GM18951 (cell line): ENCODE data around the gene CORIN.

Source experiments
- POLR2A ChIP-seq: IDR thresholded peaks from 4 replicates; pipeline ENCODE4 v1.6.1; 2011; ENCODE audit warnings: mild to moderate bottlenecking; ENCODE audit not compliant: insufficient read length, insufficient read depth; ENCODE audit errors: extremely low read depth
- in situ Hi-C: fragments of 300-500 bp; cut with MboI; formaldehyde crosslinking; loops from one replicate; pipeline ENCODE4 v1.12.0; 2022; ENCODE audit warnings: low sequenced_read_pairs, mixed read lengths, inconsistent platforms; ENCODE audit not compliant: unreplicated experiment

Gene CORIN

GRCh38 chr4:47698837-47699236, 139.0 kb downstream of the CORIN start:
- in situ Hi-C loops = loop anchor here (25.0 kb wide), 1 partner anchor 388 kb away; no protein-coding TSS in a partner anchor
- TF ChIP-seq POLR2A = no peak

DNA sequence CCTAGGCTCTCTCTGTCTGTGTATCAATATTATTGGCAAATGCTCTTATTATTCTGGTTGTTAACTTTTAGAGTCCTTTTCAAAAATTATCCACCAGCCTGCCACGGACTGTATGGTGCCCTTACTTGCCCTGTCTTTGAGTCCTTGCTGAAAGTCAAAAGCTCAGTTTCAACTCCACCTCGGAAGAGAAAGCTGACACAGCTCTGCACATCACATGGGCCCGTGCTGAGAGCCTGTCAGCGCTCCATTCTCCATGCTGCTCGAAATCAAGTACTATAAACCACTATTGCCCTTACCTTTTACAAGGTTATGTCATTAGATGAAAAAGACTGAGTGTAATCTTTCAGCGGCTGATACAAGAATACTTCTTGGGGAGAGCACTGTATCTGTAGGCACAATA, 141.0 kb downstream of the CORIN start:
- in situ Hi-C loops = loop anchor here (25.0 kb wide), 1 partner anchor 390 kb away; no protein-coding TSS in a partner anchor
- TF ChIP-seq POLR2A = no peak

- in situ Hi-C loops = loop anchor here (25.0 kb wide), 1 partner anchor 392 kb away; no protein-coding TSS in a partner anchor
- TF ChIP-seq POLR2A = no peak
These were observed 142.6 kb downstream of the CORIN start for GRCh38 chr4:47695260-47695659.

DNA sequence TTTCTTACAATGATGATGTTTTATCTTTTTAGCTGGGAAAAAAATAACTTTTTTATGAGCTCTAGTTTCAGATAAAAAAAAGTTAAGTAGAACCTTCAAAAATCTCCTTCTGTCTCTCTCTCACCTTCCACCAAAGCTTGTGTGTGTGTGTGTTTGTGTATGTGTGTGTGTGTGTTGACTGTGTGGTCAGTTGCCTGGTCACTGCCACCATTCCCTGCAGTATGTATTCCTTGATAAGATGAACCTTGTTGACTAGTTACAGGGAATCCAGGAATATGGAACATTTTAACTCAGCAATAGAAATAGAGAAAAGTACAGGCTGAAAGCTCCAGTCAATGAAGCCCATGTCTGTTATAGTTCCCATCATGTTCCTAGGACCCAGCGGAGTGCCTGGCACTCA, 143.5 kb downstream of the CORIN start:
- in situ Hi-C loops = loop anchor here (25.0 kb wide), 1 partner anchor 393 kb away; no protein-coding TSS in a partner anchor
- TF ChIP-seq POLR2A = no peak

DNA sequence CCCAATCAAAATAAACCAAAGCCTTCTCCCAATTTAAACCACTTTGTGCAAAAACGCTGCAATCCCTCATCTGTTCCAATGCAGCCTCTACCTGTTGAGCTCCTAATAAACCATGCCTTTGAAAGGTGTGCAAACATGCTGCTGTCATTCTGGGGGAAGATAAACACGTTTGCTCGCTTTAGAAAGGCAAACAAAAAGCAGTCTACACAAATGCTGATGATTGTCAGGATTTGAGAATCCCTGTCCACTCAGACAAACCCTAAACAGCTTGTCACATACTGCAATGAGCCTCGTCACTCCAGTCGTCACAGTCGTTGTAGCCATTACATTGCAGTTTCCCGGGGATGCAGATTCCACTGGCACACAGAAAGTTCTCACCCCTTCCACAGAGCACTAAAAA, 145.2 kb downstream of the CORIN start:
- TF ChIP-seq POLR2A = no peak
- in situ Hi-C loops = loop anchor here (25.0 kb wide), 1 partner anchor 395 kb away; no protein-coding TSS in a partner anchor

DNA sequence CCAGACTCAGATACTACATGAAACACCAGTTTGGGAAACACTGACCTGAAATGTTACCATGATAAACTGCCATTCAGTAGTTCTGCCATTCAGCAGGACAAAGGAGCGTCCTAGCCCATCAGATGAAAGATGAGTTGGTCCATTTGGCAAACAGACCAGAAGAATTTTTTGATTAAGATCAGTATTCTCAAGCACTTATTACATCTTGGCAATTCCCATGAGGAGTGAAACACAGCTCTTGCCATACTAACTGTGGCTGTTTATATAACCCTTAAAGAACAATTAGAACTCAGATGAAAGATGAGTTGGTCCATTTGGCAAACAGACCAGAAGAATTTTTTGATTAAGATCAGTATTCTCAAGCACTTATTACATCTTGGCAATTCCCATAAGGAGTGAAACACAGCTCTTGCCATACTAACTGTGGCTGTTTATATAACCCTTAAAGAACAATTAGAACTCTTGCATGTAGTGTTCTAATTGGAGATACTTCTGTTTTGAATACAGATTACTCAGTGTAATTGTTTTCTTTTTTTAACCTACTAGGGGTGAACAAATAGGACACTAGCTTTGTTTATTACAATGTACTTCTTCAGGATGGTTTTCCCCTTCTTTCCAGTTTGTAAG, 146.0 kb downstream of the CORIN start:
- in situ Hi-C loops = loop anchor here (25.0 kb wide), 1 partner anchor 395 kb away; no protein-coding TSS in a partner anchor

- in situ Hi-C loops = loop anchor here (25.0 kb wide), 1 partner anchor 397 kb away; no protein-coding TSS in a partner anchor
These were observed 147.3 kb downstream of the CORIN start for GRCh38 chr4:47690611-47691010.

DNA sequence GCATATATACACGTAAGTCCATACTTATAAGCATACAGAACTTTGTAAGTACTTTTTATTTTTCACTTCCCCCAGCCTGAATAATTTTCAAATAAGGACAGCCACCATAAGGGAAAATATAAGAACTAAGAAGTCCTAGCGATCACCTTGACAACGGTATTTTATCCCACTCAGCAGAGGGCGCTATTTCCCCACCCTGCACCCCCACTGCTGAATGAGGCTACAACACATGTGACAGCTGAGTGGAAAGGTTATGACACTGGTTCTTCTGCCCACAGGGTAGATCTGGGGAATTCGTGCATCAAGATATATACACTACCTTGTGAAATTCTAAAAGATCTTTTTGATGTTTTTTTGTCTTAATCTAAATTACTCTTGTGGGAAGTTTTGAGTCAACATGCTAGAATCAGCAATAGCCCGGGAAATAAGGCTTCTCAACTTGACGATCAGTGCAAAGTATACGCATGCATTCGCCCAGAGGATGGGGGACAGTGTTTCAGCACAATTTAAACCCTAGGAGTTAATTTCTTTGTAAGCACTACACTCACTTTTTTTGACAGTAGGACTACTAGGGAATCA, 151.5 kb downstream of the CORIN start:
- no peak for TF ChIP-seq POLR2A
- in situ Hi-C loops = loop anchor here (10.0 to 25.0 kb wide), 2 partner anchors 248 to 401 kb away; no protein-coding TSS in a partner anchor

More at GRCh38 chr4:47690611-47691010, 147.3 kb downstream of the CORIN start:
- TF ChIP-seq POLR2A = no peak

GRCh38 chr4:47675806-47676205, 162.1 kb downstream of the CORIN start:
- in situ Hi-C loops = loop anchor here (25.0 kb wide), 1 partner anchor 411 kb away; no protein-coding TSS in a partner anchor
- TF ChIP-seq POLR2A = no peak

GRCh38 chr4:47674144-47674543, 163.7 kb downstream of the CORIN start:
- in situ Hi-C loops = no loop called here
- TF ChIP-seq POLR2A = no peak

DNA sequence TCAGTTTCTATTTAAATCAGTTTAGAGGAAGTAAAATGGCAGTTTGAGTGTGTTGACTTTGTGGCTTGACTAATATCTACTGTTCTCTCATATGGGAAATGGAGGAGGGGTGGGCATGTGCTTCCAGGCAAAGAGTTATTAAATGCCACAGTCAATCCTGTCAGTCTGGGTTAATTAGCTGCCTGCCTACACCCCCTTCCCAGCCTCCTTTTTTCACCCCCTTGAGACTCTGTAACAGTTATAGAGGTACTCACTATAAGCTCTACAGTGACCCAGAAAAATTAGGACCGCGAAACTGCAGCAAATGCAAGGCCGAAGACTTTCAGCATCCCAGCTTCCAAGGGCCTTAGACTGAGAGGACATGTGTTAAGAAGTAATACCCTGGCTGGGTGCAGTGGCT, 165.2 kb downstream of the CORIN start:
- TF ChIP-seq POLR2A = no peak
- in situ Hi-C loops = no loop called here

DNA sequence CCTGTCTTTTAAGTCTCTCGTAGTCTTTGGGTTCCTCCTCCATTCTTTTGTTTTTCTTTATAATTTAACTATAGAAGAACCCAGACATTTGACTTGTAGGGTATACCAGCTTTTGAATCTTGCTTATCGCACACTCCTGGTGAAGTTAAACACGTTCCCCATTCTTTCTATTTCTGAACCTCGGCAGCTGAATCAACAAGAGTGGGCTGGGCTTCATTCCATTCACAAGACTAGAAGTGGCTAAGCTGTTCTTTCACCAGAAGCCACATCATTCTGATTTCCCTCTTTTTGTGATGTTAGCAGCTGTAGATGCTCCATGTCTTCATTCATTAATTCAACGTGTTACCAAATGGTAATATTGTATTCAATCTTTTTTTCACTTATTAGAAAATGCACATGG, 167.9 kb downstream of the CORIN start:
- in situ Hi-C loops = no loop called here
- no peak for TF ChIP-seq POLR2A

DNA sequence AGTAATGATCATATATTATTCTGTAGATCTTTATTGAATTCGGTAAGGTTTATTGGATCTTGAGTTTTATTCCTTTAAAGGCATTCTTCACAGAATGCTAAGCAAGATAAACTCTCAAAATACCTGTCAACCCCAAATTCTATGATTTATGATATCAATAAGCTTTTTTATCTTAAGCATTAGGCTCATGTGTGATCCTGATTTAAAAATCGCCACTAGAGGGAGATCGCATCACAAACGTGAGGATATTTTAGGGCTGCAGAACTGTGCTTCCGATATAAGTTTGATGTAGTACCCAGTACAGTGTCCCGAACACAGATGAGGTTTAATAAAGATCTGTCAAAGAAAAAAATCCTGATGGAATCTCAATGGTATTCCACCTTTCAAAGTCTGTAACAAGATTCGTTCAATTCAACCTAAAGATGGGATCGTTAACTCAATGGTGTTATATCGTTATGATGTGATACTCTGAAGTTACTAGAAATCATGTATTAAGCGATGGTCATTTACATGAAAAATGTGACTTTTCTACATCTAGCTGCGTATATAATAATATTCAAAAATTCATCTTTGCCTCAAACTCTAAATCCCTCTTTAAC, 169.0 kb downstream of the CORIN start:
- no peak for TF ChIP-seq POLR2A
- in situ Hi-C loops = no loop called here

DNA sequence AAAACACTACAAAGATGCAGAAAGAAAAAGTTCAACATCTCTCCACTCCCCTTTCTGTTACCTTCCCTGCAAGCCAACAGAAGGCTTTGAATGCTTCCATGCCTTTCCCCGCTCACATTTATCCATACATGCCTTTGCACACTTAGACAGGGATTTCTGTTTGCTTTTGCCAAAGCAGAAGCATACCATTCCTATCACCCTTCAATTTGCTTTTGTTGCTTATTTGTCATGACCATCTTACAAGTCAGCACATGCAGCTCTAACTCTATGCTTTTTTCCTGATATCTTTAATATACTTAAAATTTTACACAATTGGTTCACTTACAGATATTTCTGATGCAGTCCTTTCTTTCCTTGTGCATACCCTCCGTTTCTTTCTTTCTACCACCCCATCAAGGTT, 169.6 kb downstream of the CORIN start:
- TF ChIP-seq POLR2A = no peak
- in situ Hi-C loops = no loop called here
